Testis (tissue), 5 donors: Measurements from ENCODE around the gene FMNL3. TPM values are rescaled to one million over a fixed set of nuclear protein-coding genes. Genes with fewer than 3 reads are reported as not detected.
A peak's percentile ranks its signal among the peaks of the same experiment; 100 is the strongest.

Source experiments
- DNase-seq: peaks from one replicate; pipeline ENCODE4 v3.0.0-alpha.2; 2019
- H3K27ac ChIP-seq, 2 donors: fragments of 200-600 bp; sonication (generic); one replicate each; pipeline ENCODE4 v1.5.1; 2019
- H3K27me3 ChIP-seq: fragments of 200-600 bp; sonication (generic); one replicate; pipeline ENCODE4 v1.5.1; 2019
- H3K36me3 ChIP-seq: fragments of 200-600 bp; sonication (generic); one replicate; pipeline ENCODE4 v1.5.1; 2017; ENCODE audit warnings: low read depth; ENCODE audit errors: missing control alignments
- H3K4me1 ChIP-seq: fragments of 200-600 bp; sonication (generic); one replicate; pipeline ENCODE4 v1.5.1; 2019
- H3K4me3 ChIP-seq, 2 donors: fragments of 200-600 bp; sonication (generic); one replicate each; pipeline ENCODE4 v1.5.1; 2017 to 2019
- H3K9me3 ChIP-seq: fragments of 200-600 bp; sonication (generic); one replicate; pipeline ENCODE4 v1.5.1; 2017
- CTCF ChIP-seq, 3 experiments: fragments of 450-650 bp in 2 of 3; fragments of 200-600 bp in 1 of 3; sonication (generic) in 1 of 3; IDR thresholded peaks; one replicate each; pipeline ENCODE4 v1.5.1; 2016 to 2019; ENCODE audit warnings: antibody characterized with exemption in 3 of 3, mild to moderate bottlenecking in 2 of 3, moderate library complexity in 1 of 3
- POLR2A ChIP-seq: fragments of 450-650 bp; IDR thresholded peaks from one replicate; pipeline ENCODE4 v1.6.1; 2017; ENCODE audit warnings: antibody characterized with exemption, mild to moderate bottlenecking, moderate library complexity
- WGBS, 2 donors: methylation state at CpG; one replicate each; pipeline ENCODE4 v1.1.5; 2018; 5-methylcytosine and 5-hydroxymethylcytosine counted together
- intact Hi-C: fragments of 100-400 bp; cut with DNase I; formaldehyde crosslinking; loops from one replicate; pipeline ENCODE4 v1.15.1; 2023; ENCODE audit warnings: low total_unique reads
- long read RNA-seq, 2 donors: transcript quantifications; one replicate each; lab custom pipeline, GENCODE V29; 2026
- polyA plus RNA-seq: library from polyadenylated mRNA; stranded (reverse); fragments of 350-450 nt; fragmentation: Illumina TruSeq; extraction: RNeasy Lipid Tissue Mini Kit (QIAGEN cat#74804); gene quantifications from one replicate; pipeline ENCODE4 v1.2.3, GENCODE V29; 2014; ENCODE audit warnings: low read depth, low replicate concordance; ENCODE audit not compliant: insufficient read depth
- total RNA-seq, 2 donors: library from RNA; depleted of rRNA; stranded (reverse); fragments of >200 nt; gene quantifications; one replicate each; pipeline ENCODE4 v1.2.3, GENCODE V29; 2016

The FMNL3 gene
- total RNA-seq: 10 to 100 TPM; 40.5 to 73.5 TPM
- polyA plus RNA-seq: 26.0 TPM
- long read RNA-seq, donor 1, full-length matches to known transcripts: 1 of 127 reads
- long read RNA-seq, donor 1, partial matches to known transcripts: 126 of 127 reads
- long read RNA-seq, donor 1, other reads (novel, unspliced or antisense): 0 of 127 reads
- long read RNA-seq, donor 2, full-length matches to known transcripts: 1 of 1 reads
- long read RNA-seq, donor 2, partial matches to known transcripts: 0 of 1 reads
- long read RNA-seq, donor 2, other reads (novel, unspliced or antisense): 0 of 1 reads

DNA sequence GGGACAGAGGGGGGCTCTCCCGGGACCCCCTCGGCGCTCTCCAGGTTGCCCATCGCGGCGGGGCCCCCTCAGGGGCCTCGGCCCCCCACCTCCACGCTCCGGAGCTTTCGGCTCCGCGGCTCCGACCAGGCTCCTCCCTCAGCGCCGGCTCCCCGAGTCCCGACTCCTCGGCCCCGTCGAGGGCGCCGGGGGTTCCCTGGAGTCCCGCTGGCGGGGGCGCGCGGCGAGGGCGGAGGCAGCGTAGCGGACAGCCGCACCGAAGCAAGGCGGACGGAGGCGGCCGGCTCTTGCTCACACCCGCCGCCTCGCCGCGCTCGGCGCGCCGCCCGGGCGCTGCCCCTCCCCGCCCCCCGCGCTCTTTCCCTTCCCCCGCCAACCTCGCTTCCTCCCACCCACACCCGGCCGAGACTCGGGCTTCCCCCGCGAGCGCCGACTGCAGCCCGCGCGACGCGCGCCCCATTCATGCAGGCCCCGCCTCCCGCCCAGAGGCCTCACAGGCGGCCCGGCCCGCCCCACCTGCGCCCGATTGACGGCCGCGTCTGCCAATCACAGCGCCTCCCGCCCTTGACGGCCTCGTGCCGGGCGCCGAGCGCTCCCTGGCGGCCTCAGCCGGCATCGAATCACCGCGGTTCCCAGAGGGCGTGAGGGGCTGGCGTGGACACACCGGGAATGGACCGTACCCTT, at the start of gene FMNL3:
Gene FMNL3 (minus strand): TSS at position 278 of the 684 bp plus-strand sequence. CDS start 225 bp downstream, at position 53.
- H3K36me3 ChIP-seq: no peaks in the 10 kb centered on the region
- WGBS, 2 donors: 0 to 1% methylated on average over 17 to 82 of the region's 93 CpGs
- peak; percentile 9 for TF ChIP-seq POLR2A
- peak; percentile 97 to 100 (median 100) for TF ChIP-seq CTCF (IDR thresholded peaks at IDR 0.05)
- H3K4me3 ChIP-seq: peak within 1 kb of the TSS; percentile 95 to 96
- H3K4me1 ChIP-seq: peaks cover 25% of the 10 kb centered on the region
- peak within 1 kb of the TSS; percentile 96 to 98 for H3K27ac ChIP-seq
- intact Hi-C loops: loop anchor here (2.0 kb wide), 1 partner anchor 60 kb away; no protein-coding TSS in a partner anchor
- DNase-seq: peak; percentile 99
- H3K9me3 ChIP-seq: no peaks in the 10 kb centered on the region
- no peaks in the 10 kb centered on the region for H3K27me3 ChIP-seq

DNA sequence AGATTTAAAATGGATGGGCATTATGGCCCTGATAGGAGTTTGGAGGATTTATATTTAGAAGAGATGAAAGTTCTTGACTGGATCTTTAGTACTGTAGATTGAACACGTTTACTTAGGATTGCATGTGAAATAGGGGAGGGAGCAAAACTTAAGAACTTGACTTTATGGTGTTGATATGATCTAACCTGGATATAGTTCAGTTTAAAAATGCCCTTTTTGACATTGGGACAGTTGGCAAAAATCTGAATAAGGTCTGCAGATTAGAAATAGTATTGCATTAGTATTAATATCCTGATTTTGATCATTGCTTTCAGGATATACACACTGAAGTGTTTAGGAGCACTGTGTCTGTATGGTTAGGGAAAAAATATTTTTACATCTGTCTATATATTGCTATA, 43.8 kb upstream of the FMNL3 start:
- 33 to 61% methylated on average over 1 of the region's 1 CpG for WGBS, 2 donors
- intact Hi-C loops: no loop called here

GRCh38 chr12:49750027-49750995, 43.1 kb upstream of the FMNL3 start:
- H3K9me3 ChIP-seq: no peaks in the 10 kb centered on the region
- no peak for DNase-seq
- no peaks in the 10 kb centered on the region for H3K27me3 ChIP-seq
- no peaks in the 10 kb centered on the region for H3K36me3 ChIP-seq
- intact Hi-C loops: no loop called here
- TF ChIP-seq POLR2A: no peak
- TF ChIP-seq CTCF (IDR thresholded peaks at IDR 0.05): no peak
- H3K4me3 ChIP-seq: no peak overlapping the region
- peaks cover 32% of the 10 kb centered on the region for H3K4me1 ChIP-seq
- no peak overlapping the region for H3K27ac ChIP-seq
- WGBS, 2 donors: 69 to 71% methylated on average over 8 of the region's 8 CpGs

More for the DNA sequence above, 43.8 kb upstream of the FMNL3 start:
- Histone ChIP-seq H3K27ac (no peak overlapping the region), H3K4me3 (no peak overlapping the region), H3K4me1 (peaks cover 32% of the 10 kb centered on the region), H3K27me3 (no peaks in the 10 kb centered on the region), H3K9me3 (no peaks in the 10 kb centered on the region), H3K36me3 (no peaks in the 10 kb centered on the region)
- TF ChIP-seq POLR2A: no peak
- no peak for TF ChIP-seq CTCF (IDR thresholded peaks at IDR 0.05)
- no peak for DNase-seq

- TF ChIP-seq POLR2A (no peak), CTCF (IDR thresholded peaks at IDR 0.05) (no peak)
- no peaks in the 10 kb centered on the region for H3K36me3 ChIP-seq
- no peaks in the 10 kb centered on the region for H3K27me3 ChIP-seq
- peaks cover 33% of the 10 kb centered on the region for H3K4me1 ChIP-seq
- intact Hi-C loops: no loop called here
- no peak overlapping the region for H3K27ac ChIP-seq
- H3K4me3 ChIP-seq: no peak overlapping the region
- 29 to 46% methylated on average over 3 of the region's 3 CpGs for WGBS, 2 donors
- no peaks in the 10 kb centered on the region for H3K9me3 ChIP-seq
- no peak for DNase-seq
Observed at GRCh38 chr12:49748800-49749199, 41.6 kb upstream of the FMNL3 start.
